HG02970 (cell line): ENCODE measurements around the gene PLK1.
A peak's percentile ranks its signal among the peaks of the same experiment; 100 is the strongest.
"Not testable (repeated sequence)": the region's sequence is repeated elsewhere in the genome, so short reads cannot be mapped to it uniquely, and the experiment has no call there.

Experiments used
- ATAC-seq: cut with Tn5 transposase; IDR thresholded peaks from one replicate; pipeline ENCODE4 v1.9.1; 2021; ENCODE audit warnings: mild to moderate bottlenecking, moderate library complexity, moderate number of reproducible peaks; ENCODE audit not compliant: unreplicated experiment, low FRiP score

Gene PLK1

DNA sequence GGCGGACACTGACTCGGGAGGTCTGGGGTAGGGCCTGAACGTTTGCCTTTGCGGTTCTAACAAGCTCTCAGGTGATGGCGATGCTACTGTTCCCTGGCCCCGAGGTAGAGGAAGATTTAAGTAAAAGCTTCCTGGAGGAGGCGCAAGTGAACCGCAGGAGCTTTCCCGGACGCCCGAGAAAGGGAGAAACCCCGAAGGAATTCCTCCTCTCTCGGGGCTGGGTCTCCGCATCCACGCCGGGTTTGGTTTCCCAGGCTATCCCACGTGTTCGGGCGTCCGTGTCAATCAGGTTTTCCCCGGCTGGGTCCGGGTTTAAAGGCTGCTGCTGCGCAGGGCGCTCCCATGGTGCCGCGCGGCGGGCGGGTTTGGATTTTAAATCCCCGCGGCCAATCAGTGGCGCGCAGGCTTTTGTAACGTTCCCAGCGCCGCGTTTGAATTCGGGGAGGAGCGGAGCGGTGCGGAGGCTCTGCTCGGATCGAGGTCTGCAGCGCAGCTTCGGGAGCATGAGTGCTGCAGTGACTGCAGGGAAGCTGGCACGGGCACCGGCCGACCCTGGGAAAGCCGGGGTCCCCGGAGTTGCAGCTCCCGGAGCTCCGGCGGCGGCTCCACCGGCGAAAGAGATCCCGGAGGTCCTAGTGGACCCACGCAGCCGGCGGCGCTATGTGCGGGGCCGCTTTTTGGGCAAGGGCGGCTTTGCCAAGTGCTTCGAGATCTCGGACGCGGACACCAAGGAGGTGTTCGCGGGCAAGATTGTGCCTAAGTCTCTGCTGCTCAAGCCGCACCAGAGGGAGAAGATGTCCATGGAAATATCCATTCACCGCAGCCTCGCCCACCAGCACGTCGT, at the start of gene PLK1:
TSS of gene PLK1 (plus strand) at position 460 of the 844 bp plus-strand sequence. CDS start at position 504, 44 bp downstream.
- peak; percentile 80 for ATAC-seq

DNA sequence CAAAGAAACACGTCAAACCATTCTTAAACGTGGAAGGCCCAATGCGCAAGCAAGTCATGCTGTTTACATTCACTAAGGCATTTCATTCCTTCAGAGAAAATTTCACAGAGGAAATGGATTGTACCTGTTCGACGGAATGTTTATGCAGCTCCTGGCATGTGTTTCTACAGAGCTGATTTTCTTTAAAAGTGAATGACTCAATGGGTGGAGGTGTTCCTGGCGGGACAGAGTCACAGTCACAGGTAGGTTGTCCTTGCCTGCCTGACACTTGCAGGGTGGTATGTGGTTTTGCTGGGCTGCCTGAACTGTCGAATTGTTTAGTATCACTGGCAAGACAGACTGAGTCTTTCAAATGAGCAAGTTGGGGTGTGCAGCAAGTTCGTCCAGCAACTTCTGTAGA, 49.2 kb upstream of the PLK1 start:
- ATAC-seq, result no peak

DNA sequence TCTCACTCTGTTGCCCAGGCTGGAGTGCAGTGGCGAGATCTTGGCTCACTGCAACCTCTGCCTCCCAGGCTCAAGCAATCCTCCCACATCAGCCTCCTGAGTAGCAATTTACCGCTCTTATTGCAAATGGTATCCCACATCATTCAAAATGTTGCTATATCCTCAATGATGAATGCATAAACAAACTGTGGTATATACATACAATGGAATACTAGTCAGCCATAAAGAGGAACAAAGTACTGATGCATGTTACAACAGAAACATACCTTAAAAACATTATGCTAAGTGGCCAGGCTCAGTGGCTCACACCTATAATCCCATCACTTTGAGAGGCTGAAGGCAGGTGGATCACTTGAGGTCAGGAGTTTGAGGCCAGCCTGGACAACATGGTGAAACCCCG, 46.8 kb upstream of the PLK1 start:
- ATAC-seq, result not testable (repeated sequence)

DNA sequence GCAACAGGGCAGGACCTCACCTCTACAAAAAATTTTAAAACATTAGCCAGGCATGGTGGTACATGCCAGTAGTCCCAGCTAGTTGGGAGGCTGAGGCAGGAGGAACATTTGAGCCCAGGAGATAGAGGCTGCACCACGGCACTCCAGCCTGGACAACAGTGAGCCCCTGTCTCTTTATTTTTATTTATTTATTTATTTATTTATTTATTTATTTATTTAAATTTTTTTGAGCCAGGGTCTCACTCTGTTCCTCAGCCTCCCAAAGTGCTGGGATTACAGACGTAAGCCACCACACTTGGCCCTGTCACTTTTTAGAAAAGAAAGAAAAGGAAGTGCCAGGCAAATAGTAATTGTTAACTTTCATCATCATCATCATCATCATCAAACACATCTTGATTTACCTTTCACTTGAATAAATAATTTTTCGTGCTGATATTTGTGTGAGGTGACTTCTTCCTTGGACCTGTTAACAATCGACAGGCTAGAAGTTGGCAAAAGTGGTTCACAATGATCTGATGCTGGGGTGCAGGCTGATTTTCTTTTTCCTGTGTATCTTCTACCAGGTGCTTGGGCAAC, 44.1 kb upstream of the PLK1 start:
- ATAC-seq, result no peak

DNA sequence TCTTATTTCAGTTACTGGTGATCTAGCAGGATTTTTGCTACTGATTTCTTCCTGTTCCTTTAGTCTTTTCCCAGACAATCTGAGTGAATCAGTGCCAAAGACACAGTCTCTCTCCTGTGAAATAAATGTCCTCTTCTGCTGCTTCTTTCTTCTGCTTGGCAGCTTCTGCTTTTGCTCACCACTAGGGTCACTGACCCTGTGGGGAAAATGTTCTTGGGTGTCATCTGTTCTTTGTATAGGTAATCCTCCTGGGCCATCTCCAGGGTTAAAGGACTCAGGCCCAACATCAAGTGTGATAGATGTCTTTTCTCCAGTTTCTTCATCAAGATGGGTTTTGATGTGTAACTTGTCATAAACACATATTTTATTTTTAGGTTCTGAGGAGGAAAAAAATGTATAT, 42.7 kb upstream of the PLK1 start:
- no peak for ATAC-seq

DNA sequence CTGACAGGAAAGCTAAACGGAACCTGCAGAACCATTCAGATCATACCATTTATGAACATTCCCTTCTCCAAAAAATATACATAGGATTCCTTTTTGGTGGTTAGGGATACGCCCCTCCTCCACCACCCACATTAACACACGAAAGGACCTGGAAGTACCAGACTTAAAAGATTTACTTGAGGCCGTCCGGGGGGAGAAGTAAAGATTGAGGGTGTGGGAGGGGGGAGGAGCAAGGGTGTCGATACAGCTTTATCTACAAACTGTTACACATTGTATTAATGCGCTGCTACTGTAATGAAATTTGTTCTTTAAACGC, 38.1 kb upstream of the PLK1 start:
- no peak for ATAC-seq

- ATAC-seq, result peak; percentile 94
Measured at GRCh38 chr16:23640931-23641765, 37.5 kb upstream of the PLK1 start, which contains the start of the genes DCTN5 and PALB2. DCTN5 (plus strand) TSS chr16:23641466; CDS start chr16:23641543, 77 bp downstream. PALB2 (minus strand) TSS chr16:23641310; CDS start chr16:23641157, 153 bp downstream.

DNA sequence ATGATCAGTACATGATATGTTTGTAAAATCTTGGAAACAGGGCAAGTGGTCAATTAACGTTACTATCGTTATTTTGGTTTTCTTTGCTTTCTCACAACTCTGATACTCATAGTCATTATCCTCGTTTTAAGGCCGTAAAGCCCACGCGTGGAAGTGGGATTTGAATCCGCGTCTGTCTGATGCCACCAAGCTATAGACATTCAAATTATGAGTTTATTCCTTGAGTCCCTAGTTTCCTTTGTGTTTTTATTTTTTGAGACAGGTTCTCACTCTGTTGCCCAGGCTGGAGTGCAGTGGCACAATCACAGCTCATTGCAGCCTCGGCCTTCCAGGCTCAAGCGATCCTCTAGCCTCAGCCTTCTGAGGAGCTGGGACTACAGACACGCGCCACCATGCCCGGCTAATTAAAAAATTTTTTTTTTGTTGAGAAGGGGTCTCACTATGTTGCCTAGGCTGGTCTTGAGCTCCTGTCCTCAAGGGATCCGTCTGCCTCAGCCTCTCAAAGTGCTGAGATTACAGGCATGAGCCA, 36.4 kb upstream of the PLK1 start:
- ATAC-seq, result no peak

DNA sequence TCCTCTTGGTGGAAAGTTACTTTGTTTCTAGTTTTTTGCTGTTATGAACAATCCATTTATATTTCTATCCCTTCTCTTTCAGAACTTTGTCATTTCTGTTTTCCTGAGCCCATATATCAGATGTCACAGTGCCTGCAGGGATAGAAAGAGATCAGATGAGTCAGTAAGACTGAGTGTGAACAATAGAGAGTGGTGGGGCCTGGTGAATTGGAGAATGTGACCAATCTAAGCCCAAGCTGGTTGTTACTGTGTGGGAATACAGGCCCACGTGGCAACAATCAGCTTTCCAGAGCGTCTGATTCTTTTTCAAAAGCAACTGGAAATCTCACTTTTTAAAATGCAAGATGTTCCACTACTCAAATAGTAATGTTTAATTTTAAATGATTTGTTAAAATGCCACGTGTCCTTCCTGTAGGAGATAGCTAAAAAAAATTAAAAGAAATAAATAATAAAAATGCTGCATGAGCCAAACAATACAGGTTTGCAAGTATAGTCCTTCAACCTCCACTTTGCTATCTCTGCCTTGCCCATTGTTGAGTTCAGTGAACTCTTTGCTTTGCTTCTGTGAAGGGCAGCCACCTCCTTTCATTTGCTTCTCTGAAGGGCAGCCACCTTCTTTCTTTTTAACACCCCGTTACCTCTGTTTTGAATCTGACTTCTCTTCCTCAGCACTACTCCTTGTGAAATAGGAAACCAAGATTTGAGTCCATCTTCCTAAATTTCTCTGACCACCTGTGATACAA, 27.8 kb upstream of the PLK1 start:
- no peak for ATAC-seq

DNA sequence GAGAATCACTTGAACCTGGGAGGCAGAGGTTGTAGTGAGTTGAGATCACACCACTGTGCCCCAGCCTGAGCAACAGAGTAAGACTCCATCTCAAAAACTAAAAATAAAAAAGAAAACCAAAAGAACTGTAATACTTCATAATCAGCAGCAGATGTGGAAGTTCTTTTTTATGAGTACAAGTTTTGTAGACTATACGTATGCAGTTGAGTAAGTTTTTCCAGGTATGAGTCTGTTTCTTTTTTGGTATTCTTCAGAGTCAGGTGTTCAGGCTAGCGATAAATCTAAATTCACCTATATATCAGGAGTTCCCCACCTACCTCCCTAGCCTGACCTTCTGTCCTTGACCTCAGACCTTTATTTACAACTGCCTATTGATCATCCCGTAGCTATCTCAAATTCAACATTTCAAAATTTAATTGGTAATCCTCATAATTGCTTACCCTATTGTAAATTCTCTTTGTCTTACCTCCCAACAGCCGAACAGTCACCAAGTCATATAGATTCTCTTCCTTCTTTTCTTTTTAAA, 26.7 kb upstream of the PLK1 start:
- no peak for ATAC-seq

DNA sequence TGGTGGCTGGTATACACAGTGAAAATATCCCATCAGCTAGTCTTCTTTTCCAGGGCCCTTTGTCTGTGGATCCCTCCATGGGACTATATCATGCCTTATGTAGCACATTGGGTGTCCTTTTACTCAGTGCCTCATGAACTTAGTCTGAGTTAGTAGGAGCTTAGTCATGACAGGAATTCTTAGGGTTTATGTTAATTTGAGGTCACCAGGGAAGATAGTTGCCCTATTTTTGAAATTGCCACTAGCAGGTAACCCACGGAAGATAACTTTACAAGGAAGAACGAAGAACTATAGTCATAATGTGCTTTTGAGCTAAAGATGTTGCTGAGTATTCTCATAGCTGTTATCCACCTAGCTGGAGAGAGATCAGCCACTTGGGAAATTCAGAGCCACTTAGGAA, 14.8 kb upstream of the PLK1 start:
- no peak for ATAC-seq

GRCh38 chr16:23666571-23667354, 11.9 kb upstream of the PLK1 start:
- no peak for ATAC-seq

- no peak for ATAC-seq
Measured at GRCh38 chr16:23667355-23667659, 11.4 kb upstream of the PLK1 start.

GRCh38 chr16:23668225-23668624, 10.5 kb upstream of the PLK1 start:
- ATAC-seq, result no peak

DNA sequence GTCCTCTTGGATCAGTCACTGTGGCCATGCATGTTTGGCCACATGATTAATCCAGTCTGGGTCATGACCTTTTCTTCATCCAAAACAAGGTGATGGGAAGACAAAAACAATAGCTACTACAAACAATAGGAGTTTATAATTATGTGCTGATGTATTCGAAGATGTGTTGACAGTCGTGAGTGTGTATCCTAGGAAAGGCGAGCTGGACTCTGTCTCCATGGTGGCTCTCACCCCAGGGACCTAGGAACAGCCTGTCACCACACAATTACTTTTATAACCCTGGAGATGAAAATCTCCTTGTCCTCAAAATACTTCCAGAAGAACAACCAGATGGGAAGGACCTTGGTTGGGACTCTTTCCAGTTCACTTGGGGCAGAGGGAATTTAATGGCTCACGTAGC, 9.8 kb upstream of the PLK1 start:
- ATAC-seq, result no peak

- peak; percentile 62 for ATAC-seq
Measured at GRCh38 chr16:23670137-23670776, 8.4 kb upstream of the PLK1 start.

GRCh38 chr16:23673971-23674614, 4.6 kb upstream of the PLK1 start:
- no peak for ATAC-seq

- no peak for ATAC-seq
Measured at GRCh38 chr16:23676924-23677480, 1.7 kb upstream of the PLK1 start.
